GM12873 (cell line): ENCODE data around the gene PRCD.
A peak's percentile ranks its signal among the peaks of the same experiment; 100 is the strongest.

Source experiments
- CTCF ChIP-seq: IDR thresholded peaks from 2 replicates; pipeline ENCODE4 v1.5.1; 2012; ENCODE audit warnings: low read depth, mild to moderate bottlenecking, moderate library complexity, low read length, control low read depth; ENCODE audit not compliant: insufficient read depth; ENCODE audit errors: missing control alignments

The PRCD gene, protein sequence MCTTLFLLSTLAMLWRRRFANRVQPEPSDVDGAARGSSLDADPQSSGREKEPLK

GRCh38 chr17:76539631-76540271 lies at the start of gene PRCD:
Gene PRCD, plus strand, starts transcription at chr17:76540044. Its CDS starts 98 bp downstream, at chr17:76540142.
- TF ChIP-seq CTCF = peak; percentile 43

DNA sequence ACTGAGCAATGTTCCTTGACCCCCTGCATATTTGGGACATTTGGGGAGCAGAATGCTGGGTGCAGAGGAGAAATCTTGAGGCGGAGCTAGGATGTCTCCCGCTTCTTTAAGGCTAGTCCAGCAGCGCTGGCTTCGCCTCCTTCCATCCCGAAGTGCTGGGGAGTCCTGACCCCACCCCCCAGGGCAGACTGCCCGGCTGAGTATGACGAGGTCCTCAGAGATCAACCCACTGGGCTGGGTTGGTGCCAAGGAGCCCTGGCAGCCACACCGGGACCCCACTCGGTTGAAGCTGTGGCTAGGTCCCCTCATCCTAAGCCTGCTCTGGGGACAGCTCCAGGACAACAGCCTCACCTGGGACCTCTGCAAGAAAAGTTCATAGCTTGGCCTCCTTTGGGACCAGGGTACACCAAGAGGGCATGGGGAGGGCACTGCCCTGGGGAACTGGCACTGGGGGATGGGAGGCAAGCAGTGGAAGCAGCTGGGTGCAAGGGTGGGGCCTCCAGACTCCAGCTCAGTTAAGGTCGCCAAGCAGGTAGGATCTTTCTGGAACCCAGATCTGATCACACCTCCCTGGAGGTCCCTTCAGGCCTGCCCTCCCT lies 49.6 kb upstream of the PRCD start:
- no peak for TF ChIP-seq CTCF

GRCh38 chr17:76491271-76492122 lies 48.3 kb upstream of the PRCD start:
- TF ChIP-seq CTCF = no peak

DNA sequence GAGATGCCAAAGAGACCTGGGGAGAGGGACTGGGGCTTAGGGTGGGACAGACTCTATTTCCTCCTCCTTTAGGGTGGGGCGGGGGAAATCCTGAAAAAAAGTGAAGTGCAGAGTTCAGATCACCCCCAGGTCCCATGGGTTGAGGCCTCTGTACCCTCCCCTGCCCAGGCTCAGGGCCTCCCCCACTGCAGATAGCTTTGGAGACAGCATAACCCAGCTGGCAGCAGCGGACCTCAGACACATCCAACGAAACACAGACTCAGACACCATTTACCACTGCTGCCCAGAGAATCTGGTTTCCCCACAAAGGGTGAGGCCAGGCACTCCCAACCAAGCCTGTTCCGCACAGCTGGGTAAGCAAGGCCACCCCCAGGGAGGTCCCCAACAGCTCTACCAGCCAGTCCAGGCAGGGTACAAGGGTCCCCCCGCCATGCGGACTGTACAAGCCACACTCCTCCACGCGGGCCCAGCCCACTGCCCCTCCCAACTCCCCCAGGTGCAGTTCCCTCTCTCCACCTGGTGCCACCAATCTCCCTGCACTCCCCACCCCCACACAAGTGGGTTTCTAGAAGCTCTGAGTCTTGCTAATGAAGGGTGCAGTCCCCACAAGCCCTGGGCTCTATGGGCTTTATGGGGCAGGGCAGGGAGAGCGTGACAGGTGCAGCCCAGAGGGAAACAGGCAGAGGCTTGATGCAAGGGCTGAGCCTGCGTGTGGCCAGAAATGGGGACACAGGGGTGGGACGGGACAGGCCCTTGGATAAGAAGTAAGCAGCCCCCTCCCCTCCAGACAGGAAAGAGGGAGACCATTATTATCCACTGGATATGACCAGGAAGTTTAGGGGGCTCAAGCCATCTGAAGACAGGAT lies 47.5 kb upstream of the PRCD start:
- no peak for TF ChIP-seq CTCF

DNA sequence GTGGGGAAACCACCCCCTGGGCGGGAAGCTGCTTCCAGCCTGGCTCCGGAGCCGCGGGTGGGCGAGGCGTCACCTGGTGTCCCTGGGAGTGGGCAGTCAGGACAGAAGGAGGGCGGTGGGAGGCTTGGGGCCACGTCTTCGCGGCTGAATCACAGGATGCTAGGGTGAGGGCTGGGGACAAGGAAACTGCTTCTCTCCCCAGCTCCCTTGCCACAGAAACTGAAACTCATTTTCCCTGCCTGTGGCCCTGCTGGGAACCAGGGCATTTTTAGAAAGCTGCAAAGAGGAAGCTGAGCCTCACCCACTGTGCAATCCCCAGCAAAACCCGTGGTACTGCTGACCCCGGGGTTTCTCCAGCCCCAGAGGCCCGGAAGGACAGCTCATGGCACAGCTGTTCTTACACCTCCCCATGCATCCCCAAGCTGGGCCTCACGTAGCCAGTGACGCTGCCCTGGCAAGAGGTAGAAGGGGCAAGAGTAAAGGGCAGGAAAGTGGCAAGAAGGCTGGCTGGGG lies 46.8 kb upstream of the PRCD start:
- no peak for TF ChIP-seq CTCF

- no peak for TF ChIP-seq CTCF
These were observed 46.2 kb upstream of the PRCD start for GRCh38 chr17:76493505-76494167.
